ENCODE data around the gene GRK6. TPM values are rescaled to one million over a fixed set of nuclear protein-coding genes. Genes with fewer than 3 reads are reported as not detected.

The GRK6 gene
- total RNA-seq, 1 experiment from 2014 or later: 75.2 TPM

DNA sequence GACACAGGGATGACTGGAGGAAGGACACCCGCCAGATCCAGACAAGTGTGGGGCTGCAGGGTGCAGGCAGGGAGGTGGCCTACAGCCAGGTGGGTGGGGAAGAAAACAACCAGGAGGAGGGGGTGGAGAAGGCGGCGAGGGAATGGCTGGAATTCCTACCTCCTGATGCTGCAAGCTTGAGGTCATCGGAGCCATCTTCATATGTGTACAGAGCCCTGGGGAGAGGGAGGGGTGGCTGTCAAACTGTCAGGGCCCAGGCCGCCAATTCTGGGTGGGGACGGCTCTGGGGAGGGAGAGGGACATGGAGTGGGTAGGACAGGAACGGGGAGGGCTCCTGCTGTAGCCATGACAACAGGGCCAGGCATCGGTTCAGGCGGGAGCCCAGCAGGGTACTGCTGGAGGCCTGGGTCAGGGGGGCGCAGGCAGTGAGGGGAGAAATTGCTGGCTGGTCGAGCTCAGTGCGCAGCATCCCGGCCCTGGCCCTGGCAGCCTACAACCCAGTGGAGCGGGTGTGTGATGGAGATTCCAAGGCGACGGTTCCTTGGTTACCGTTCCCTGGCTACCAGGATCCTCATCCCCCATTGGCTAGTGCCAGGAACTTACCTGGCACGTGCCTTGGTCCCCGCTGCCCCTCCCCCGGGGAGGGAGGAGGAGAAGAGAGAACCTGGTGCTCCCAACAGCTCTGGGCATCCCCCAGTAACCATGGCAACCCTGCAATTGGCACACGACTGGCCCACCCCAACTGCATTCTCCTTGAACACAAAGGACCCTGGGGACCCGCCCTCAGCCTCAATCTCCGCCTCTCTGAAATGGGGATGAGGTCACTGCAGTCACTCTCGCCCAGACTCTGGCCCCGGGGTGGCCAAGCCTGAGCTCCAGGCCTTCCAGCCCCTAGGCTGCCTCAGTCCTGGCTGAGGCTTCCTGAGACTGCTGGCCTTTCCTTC, 42.5 kb downstream of the GRK6 start:
- peak; percentile 81 for DNase-seq
- Histone ChIP-seq H4K8ac (replicated peaks; ENCODE audit: insufficient read length, low read depth, low read length) (no peak overlapping the region), H4K20me1 (ENCODE audit: control insufficient read depth, insufficient read depth, insufficient read length) (no peaks in the 10 kb centered on the region), H2BK12ac (ENCODE audit: insufficient read length, low read depth, low read length) (no peak overlapping the region), H2BK20ac (ENCODE audit: low read depth, low read length, poor library complexity, severe bottlenecking) (no peak overlapping the region), H3K4ac (ENCODE audit: low read depth, low read length) (no peak overlapping the region), H3K27me3 (ENCODE audit: insufficient read depth, low read length) (no peaks in the 10 kb centered on the region), H2AK5ac (ENCODE audit: insufficient read length, low read length) (no peak overlapping the region), H3T11ph (ENCODE audit: low read length) (no peak overlapping the region), H3K23me2 (ENCODE audit: insufficient read length, low read depth, low read length, poor library complexity, severe bottlenecking) (peaks cover 4% of the 10 kb centered on the region), H3K23ac (ENCODE audit: insufficient read length, low read depth, low read length) (no peak overlapping the region), H3K27ac (ENCODE audit: insufficient read length, low read depth, low read length) (no peak overlapping the region), H4K91ac (ENCODE audit: insufficient read length, low read depth, low read length) (no peak overlapping the region), H3K9me3 (ENCODE audit: control insufficient read depth, low read depth, low read length) (no peaks in the 10 kb centered on the region), H2BK120ac (ENCODE audit: low read depth, low read length, poor library complexity, severe bottlenecking) (no peak overlapping the region), H2BK15ac (ENCODE audit: low read depth, low read length) (no peak overlapping the region), H3K56ac (ENCODE audit: insufficient read length, low read depth, low read length) (no peak overlapping the region), H3K18ac (ENCODE audit: insufficient read length, low read depth, low read length) (no peak overlapping the region), H4K5ac (ENCODE audit: insufficient read length, low read depth, low read length) (no peak overlapping the region), H3K79me1 (ENCODE audit: insufficient read depth, low read depth, low read length, poor library complexity, severe bottlenecking) (peaks cover 10% of the 10 kb centered on the region), H3K4me2 (ENCODE audit: insufficient read depth, insufficient read length, low read length) (no peak overlapping the region), H3K9ac (ENCODE audit: extremely low read depth, insufficient read length, low read length) (no peak overlapping the region), H2BK5ac (ENCODE audit: insufficient read length, low read length) (no peak overlapping the region), H3K79me2 (ENCODE audit: insufficient read depth, low read length) (peaks cover 26% of the 10 kb centered on the region; the same call in 1 of the 2 replicates), H3K14ac (ENCODE audit: insufficient read depth, low read length) (no peak overlapping the region; the same call in 1 of the 2 replicates), H3K4me1 (ENCODE audit: insufficient read depth, low read length) (peaks cover 15% of the 10 kb centered on the region; the same call in 1 of the 2 replicates), H2AFZ (ENCODE audit: low read length) (no peak overlapping the region)
- no CpG with 5 or more reads among the region's 25 CpGs for WGBS (ENCODE audit: extremely low coverage, insufficient read length, low lambda C conversion rate)
- Mint-ChIP-seq H3K27ac (peak overlapping the region in 2 of 3 experiments; percentile 64 to 81; a peak in 5 of 7 replicates), H3K9me3 (peaks cover 2 to 11% of the 10 kb centered on the region in 2 experiments; a peak in 1 of 5 replicates), H3K4me1 (peaks cover 19 to 42% of the 10 kb centered on the region in 2 experiments), H3K4me3 (peak overlapping the region in 1 of 2 experiments; percentile 50; a peak in 2 of 5 replicates), H3K27me3 (ENCODE audit: low read depth) (no peaks in the 10 kb centered on the region; the same call in 1 of the 2 replicates), H3K36me3 (ENCODE audit: insufficient read depth in 1 of 3, low read depth in 3 of 3) (peaks cover 51 to 76% (median 73%) of the 10 kb centered on the region in 3 experiments)
- TF ChIP-seq, protein P1, sequence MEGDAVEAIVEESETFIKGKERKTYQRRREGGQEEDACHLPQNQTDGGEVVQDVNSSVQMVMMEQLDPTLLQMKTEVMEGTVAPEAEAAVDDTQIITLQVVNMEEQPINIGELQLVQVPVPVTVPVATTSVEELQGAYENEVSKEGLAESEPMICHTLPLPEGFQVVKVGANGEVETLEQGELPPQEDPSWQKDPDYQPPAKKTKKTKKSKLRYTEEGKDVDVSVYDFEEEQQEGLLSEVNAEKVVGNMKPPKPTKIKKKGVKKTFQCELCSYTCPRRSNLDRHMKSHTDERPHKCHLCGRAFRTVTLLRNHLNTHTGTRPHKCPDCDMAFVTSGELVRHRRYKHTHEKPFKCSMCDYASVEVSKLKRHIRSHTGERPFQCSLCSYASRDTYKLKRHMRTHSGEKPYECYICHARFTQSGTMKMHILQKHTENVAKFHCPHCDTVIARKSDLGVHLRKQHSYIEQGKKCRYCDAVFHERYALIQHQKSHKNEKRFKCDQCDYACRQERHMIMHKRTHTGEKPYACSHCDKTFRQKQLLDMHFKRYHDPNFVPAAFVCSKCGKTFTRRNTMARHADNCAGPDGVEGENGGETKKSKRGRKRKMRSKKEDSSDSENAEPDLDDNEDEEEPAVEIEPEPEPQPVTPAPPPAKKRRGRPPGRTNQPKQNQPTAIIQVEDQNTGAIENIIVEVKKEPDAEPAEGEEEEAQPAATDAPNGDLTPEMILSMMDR (conservative IDR thresholded peaks at IDR 0.05): no peak
